ENCODE measurements around the gene PRSS50.

The PRSS50 gene

GRCh38 chr3:46695962-46696894 lies 21.4 kb downstream of the PRSS50 start:
- H3K4me3 ChIP-seq (ENCODE audit: low read depth, low read length): no peak overlapping the region
- no peak for TF ChIP-seq CTCF (IDR thresholded peaks at IDR 0.05; ENCODE audit: control insufficient read depth, extremely low read depth, insufficient read depth)
- no peak for DNase-seq (ENCODE audit: low read depth)

DNA sequence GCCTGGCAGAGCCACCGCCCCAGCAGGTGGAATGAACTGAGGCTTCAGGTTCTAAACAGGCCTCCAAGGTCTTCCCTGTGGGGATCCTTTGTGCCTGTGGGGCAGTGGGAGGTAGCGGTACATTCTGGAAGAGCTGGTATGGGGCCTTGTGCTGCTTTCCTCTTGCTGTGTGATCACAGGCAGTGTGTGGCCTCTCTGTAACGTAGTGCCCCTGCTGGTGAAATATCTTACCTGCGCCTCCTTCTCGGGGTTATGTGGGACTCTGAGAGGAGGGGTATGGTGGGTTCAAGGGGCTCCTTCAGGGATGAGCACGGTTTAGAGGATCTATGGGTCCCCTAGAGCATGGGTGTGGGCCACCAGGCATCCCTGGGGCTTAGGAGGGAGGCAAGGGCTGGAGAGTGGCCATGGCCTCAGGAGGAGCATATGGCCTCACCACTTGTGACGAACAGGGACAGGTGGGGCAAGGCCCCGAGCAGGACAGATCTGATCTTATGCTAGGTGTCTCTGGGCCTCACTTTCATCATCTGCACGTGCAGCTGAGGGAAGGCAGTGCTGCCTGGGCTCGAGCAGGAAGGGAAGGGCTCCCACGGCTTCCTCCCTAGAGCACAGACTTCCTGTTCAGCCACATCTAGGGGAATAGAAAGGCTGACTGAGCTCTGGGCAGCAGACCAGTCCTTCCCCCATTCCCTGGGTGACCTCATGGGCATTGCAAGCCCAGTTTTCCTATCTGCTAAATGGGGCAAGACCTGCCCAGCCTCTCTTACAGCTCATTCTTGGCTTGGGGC lies 22.3 kb downstream of the PRSS50 start:
- no peak for DNase-seq (ENCODE audit: low read depth)
- peak; percentile 39; the same call in 1 of the 2 replicates for TF ChIP-seq CTCF (IDR thresholded peaks at IDR 0.05; ENCODE audit: control insufficient read depth, extremely low read depth, insufficient read depth)
- H3K4me3 ChIP-seq (ENCODE audit: low read depth, low read length): no peak overlapping the region

DNA sequence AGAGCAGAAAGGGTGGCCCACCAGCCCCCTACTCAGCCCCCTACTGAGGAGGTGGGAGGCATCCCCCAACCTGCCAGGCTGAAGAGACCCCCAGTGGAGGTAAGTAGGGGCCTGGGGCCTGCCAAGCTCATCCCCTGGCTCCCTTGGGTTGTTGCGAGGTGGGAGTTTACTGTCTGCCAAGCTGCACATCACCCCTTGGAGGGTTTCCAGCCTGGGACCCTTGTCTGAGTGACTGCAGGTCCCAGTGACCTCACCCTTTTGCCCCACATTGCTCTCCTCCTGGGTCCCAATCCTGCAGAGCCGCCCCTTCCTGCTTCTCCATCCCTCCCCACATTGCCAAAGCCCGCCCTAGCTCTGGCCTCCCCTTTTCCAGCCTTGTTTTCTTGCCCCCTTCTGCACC lies 23.1 kb downstream of the PRSS50 start:
- DNase-seq (ENCODE audit: low read depth): no peak
- no peak overlapping the region for H3K4me3 ChIP-seq (ENCODE audit: low read depth, low read length)
- TF ChIP-seq CTCF (IDR thresholded peaks at IDR 0.05; ENCODE audit: control insufficient read depth, extremely low read depth, insufficient read depth): no peak

DNA sequence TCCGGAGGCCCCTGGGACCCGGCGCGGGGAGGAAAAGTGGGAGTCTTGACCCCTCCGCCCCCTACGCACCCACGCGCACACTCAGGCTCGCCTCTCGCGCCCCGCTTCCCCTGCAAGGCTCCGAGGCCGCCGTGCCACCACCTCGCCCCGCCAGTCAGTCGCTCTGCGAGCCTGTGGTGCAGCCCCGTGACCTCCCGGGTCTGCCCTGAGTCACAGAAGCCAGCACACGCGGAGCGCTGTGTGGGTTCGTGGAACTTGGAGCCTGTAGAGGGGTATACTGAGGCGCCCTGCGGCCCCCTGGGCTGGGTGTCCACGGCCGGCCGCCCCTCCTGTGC lies 23.8 kb downstream of the PRSS50 start:
- DNase-seq (ENCODE audit: low read depth): no peak
- peak overlapping the region; percentile 31; the same call in 1 of the 2 replicates for H3K4me3 ChIP-seq (ENCODE audit: low read depth, low read length)
- no peak for TF ChIP-seq CTCF (IDR thresholded peaks at IDR 0.05; ENCODE audit: control insufficient read depth, extremely low read depth, insufficient read depth)

DNA sequence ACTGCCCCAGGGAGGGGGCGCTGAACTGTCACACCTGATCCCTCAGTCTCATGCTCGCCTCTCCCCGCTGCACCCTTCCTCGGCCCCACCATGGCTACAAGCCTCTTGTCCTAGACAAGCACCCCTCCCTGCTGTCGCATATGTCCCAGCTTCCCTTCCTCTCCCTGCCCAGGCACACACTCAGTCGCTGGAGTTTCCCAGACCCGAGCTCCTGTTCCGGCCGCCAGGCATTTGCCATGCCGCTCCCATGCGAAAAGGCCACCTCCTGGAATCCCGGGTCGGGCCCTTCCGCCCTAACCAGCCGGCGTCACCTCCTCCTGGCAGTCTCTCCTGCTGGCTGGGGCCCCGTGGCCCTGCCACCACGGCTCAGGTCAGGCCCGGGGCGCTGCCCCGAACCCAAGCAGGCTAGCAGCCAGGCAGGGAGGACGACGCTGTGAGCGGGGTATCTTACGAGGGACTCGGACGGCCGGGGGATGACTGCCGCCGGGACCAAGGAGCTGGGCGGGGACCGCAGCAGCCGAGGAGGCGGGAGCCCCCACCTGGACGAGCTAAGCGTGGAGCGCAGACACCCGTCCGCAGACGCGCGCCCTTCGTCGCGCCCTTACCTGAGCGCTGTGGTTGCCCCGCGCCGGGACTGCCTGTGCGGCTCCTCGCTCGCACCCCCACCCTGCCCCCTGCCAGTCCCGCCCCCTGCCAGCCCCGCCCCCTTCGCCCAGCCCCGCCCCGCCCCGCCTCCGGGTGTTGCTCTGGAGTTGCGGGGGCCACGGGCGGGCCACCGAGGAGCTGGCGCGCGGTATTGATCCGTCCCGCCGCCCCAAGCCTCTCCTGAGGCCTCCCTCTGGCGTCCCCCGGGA lies 24.4 kb downstream of the PRSS50 start, which contains the start of gene ALS2CL:
TSS of gene ALS2CL (minus strand) at position 642 of the 854 bp plus-strand sequence. CDS start 4,239 bp downstream, outside the sequence.
- no peak for DNase-seq (ENCODE audit: low read depth)
- TF ChIP-seq CTCF (IDR thresholded peaks at IDR 0.05; ENCODE audit: control insufficient read depth, extremely low read depth, insufficient read depth): 0 out of 2 replicates have a peak, but pooled peaks have one; percentile 21
- peak within 1 kb of the TSS; percentile 58 for H3K4me3 ChIP-seq (ENCODE audit: low read depth, low read length)

DNA sequence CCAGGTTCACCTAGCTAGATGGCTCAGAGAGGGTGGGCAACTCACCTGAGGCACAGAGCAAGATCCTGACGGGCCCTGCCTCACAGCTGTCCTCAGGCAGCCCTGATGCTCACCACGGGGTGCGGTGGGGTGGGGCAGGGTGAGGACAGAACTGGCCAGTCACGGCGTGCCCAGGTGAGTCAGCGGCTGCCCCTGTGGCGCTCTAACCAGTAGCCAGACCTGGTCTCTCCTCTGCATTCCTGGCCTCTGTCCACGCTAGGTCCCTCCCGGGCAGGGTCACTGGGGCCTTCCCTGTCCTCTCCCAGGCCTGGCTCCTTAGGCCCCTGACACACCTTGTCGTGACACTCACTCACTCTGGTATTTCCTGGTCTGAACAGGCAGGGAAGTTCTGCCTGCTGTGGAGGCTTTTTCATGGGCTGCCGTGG lies 25.1 kb downstream of the PRSS50 start:
- no peak for TF ChIP-seq CTCF (IDR thresholded peaks at IDR 0.05; ENCODE audit: control insufficient read depth, extremely low read depth, insufficient read depth)
- DNase-seq (ENCODE audit: low read depth): no peak
- H3K4me3 ChIP-seq (ENCODE audit: low read depth, low read length): peak overlapping the region; percentile 58
